ENCODE data around the gene OSTN.
"Not testable (repeated sequence)": the region's sequence is repeated elsewhere in the genome, so short reads cannot be mapped to it uniquely, and the experiment has no call there.

The OSTN gene

GRCh38 chr3:191235331-191236314, 36.6 kb downstream of the OSTN start:
- peak in 1 of 2 donors; percentile 0 for DNase-seq (ENCODE audit: low read depth in 2 of 2)

GRCh38 chr3:191236646-191237045, 37.6 kb downstream of the OSTN start:
- DNase-seq (ENCODE audit: low read depth in 2 of 2), result no peak

GRCh38 chr3:191237047-191237882, 38.2 kb downstream of the OSTN start:
- no peak for DNase-seq (ENCODE audit: low read depth in 2 of 2)

- no peak for DNase-seq (ENCODE audit: low read depth in 2 of 2)
These were observed 39.3 kb downstream of the OSTN start for GRCh38 chr3:191238321-191238817.

GRCh38 chr3:191239407-191240031, 40.5 kb downstream of the OSTN start:
- no peak for DNase-seq (ENCODE audit: low read depth in 2 of 2)

GRCh38 chr3:191240486-191240885, 41.4 kb downstream of the OSTN start:
- DNase-seq (ENCODE audit: low read depth in 2 of 2), result no peak

GRCh38 chr3:191244242-191244867, 45.3 kb downstream of the OSTN start:
- no peak for DNase-seq (ENCODE audit: low read depth in 2 of 2)

- DNase-seq (ENCODE audit: low read depth in 2 of 2), result not testable (repeated sequence)
These were observed 47.0 kb downstream of the OSTN start for GRCh38 chr3:191246034-191246433.

- DNase-seq (ENCODE audit: low read depth in 2 of 2), result no peak
These were observed 47.6 kb downstream of the OSTN start for GRCh38 chr3:191246630-191247029.

GRCh38 chr3:191253089-191253799, 54.2 kb downstream of the OSTN start:
- no peak for DNase-seq (ENCODE audit: low read depth in 2 of 2)

GRCh38 chr3:191254098-191254873, 55.2 kb downstream of the OSTN start:
- no peak for DNase-seq (ENCODE audit: low read depth in 2 of 2)

GRCh38 chr3:191255156-191255555, 56.1 kb downstream of the OSTN start:
- DNase-seq (ENCODE audit: low read depth in 2 of 2), result no peak

- DNase-seq (ENCODE audit: low read depth in 2 of 2), result no peak
These were observed 57.4 kb downstream of the OSTN start for GRCh38 chr3:191256405-191256804.

GRCh38 chr3:191257286-191257685, 58.2 kb downstream of the OSTN start:
- no peak for DNase-seq (ENCODE audit: low read depth in 2 of 2)

- DNase-seq (ENCODE audit: low read depth in 2 of 2), result no peak
These were observed 60.4 kb downstream of the OSTN start for GRCh38 chr3:191259486-191259885.

GRCh38 chr3:191260431-191261303, 61.6 kb downstream of the OSTN start:
- no peak for DNase-seq (ENCODE audit: low read depth in 2 of 2)

GRCh38 chr3:191261304-191261638, 62.2 kb downstream of the OSTN start:
- no peak for DNase-seq (ENCODE audit: low read depth in 2 of 2)

GRCh38 chr3:191262650-191263049, 63.6 kb downstream of the OSTN start:
- no peak for DNase-seq (ENCODE audit: low read depth in 2 of 2)

GRCh38 chr3:191263365-191263764, 64.3 kb downstream of the OSTN start:
- no peak for DNase-seq (ENCODE audit: low read depth in 2 of 2)
